Keratinocyte (primary cell): ENCODE results near the gene RAB8B. TPM values are rescaled to one million over a fixed set of nuclear protein-coding genes. Genes with fewer than 3 reads are reported as not detected.

ENCODE experiments used
- DNase-seq: peaks from one replicate; pipeline ENCODE4 v3.0.0-alpha.2; 2011; ENCODE audit warnings: low read depth, missing footprints, low spot score
- FAIRE-seq: peaks from 2 replicates; lab custom pipeline; 2011; peaks lifted over from hg19 to GRCh38; lab: Jason Lieb, UNC
- H2AFZ ChIP-seq: 2 replicates; pipeline ENCODE4 v1.6.0; 2012; ENCODE audit warnings: low read length, control low read depth, inconsistent platforms; ENCODE audit not compliant: control insufficient read depth
- H3K27ac ChIP-seq: 2 replicates; pipeline ENCODE4 v1.5.1; 2011; ENCODE audit warnings: low read length; ENCODE audit not compliant: control insufficient read depth, insufficient read depth
- H3K27me3 ChIP-seq: 3 replicates; pipeline ENCODE4 v1.6.0; 2011; ENCODE audit warnings: low read length; ENCODE audit not compliant: control insufficient read depth, insufficient read depth; ENCODE audit errors: extremely low read depth
- H3K36me3 ChIP-seq, 2 experiments: 2 replicates in 1 of 2; 3 replicates in 1 of 2; pipeline ENCODE4 v1.5.1; 2011; ENCODE audit warnings: low read length in 2 of 2, mild to moderate bottlenecking in 1 of 2; ENCODE audit not compliant: control insufficient read depth in 2 of 2, insufficient read depth in 2 of 2; ENCODE audit errors: extremely low read depth in 1 of 2
- H3K4me1 ChIP-seq: 3 replicates; pipeline ENCODE4 v1.5.1; 2011; ENCODE audit warnings: low read length; ENCODE audit not compliant: control insufficient read depth, insufficient read depth; ENCODE audit errors: extremely low read depth
- H3K4me2 ChIP-seq: 3 replicates; pipeline ENCODE4 v1.6.0; 2011; ENCODE audit warnings: low read depth, low read length; ENCODE audit not compliant: control insufficient read depth, insufficient read depth; ENCODE audit errors: extremely low read depth
- H3K4me3 ChIP-seq, 3 experiments: fragments of 200-600 bp in 1 of 3; sonication (generic) in 1 of 3; 2 replicates in 2 of 3; 3 replicates in 1 of 3; pipeline ENCODE4 v1.5.1; 2011 to 2016; ENCODE audit warnings: low read length in 3 of 3, mild to moderate bottlenecking in 3 of 3, control low read depth in 2 of 3, inconsistent platforms in 1 of 3, low read depth in 1 of 3, mixed read lengths in 1 of 3, mixed run types in 1 of 3, moderate library complexity in 1 of 3; ENCODE audit not compliant: control insufficient read depth in 2 of 3, insufficient read depth in 2 of 3; ENCODE audit errors: extremely low read depth in 1 of 3
- H3K79me2 ChIP-seq: 2 replicates; pipeline ENCODE4 v1.6.0; 2012; ENCODE audit warnings: low read length; ENCODE audit not compliant: control insufficient read depth, insufficient read depth
- H3K9ac ChIP-seq: 3 replicates; pipeline ENCODE4 v1.6.0; 2011; ENCODE audit warnings: low read length; ENCODE audit not compliant: control insufficient read depth, insufficient read depth; ENCODE audit errors: extremely low read depth
- H3K9me1 ChIP-seq: 3 replicates; pipeline ENCODE4 v1.6.0; 2011; ENCODE audit warnings: low read length; ENCODE audit not compliant: control insufficient read depth, insufficient read depth; ENCODE audit errors: extremely low read depth
- H3K9me3 ChIP-seq: 2 replicates; pipeline ENCODE4 v1.5.1; 2012; ENCODE audit warnings: low read depth, low read length; ENCODE audit not compliant: control insufficient read depth
- H4K20me1 ChIP-seq: 3 replicates; pipeline ENCODE4 v1.6.0; 2011; ENCODE audit warnings: low read length; ENCODE audit not compliant: control insufficient read depth, insufficient read depth; ENCODE audit errors: extremely low read depth
- EZH2 ChIP-seq: IDR thresholded peaks from one replicate; pipeline ENCODE4 v1.6.1; 2012; ENCODE audit warnings: inconsistent platforms, mild to moderate bottlenecking, low read length, moderate library complexity
- dilution Hi-C: fragments of 300-500 bp; cut with MboI; formaldehyde crosslinking; loops from one replicate; pipeline ENCODE4 v1.7.0; 2020; ENCODE audit warnings: low sequenced_read_pairs; ENCODE audit not compliant: extremely low pct_ligation_motif_present
- polyA plus RNA-seq, 5 experiments: library from polyadenylated mRNA; depleted of rRNA in 3 of 5; stranded (reverse) in 3 of 5; stranded (forward) in 1 of 5; unstranded in 1 of 5; fragments of >200 nt; gene quantifications; 1 replicate in 1 of 5; 2 replicates in 3 of 5; 3 replicates in 1 of 5; pipeline versions ENCODE4 v1.2.1 to v1.2.3, GENCODE V29; 2011 to 2012; ENCODE audit warnings: missing spikeins in 2 of 5, low read depth in 1 of 5, low replicate concordance in 1 of 5
- TF ChIP-seq, protein P1 (sequence below), 3 experiments: IDR thresholded peaks in 1 of 3; conservative IDR thresholded peaks in 1 of 3; optimal IDR thresholded peaks in 1 of 3; 2 replicates in 2 of 3; 3 replicates in 1 of 3; pipeline versions ENCODE3 to v1.5.1; 2011; ENCODE audit warnings: low read length in 3 of 3, mild to moderate bottlenecking in 3 of 3, moderate library complexity in 2 of 3, control low read depth in 1 of 3, inconsistent platforms in 1 of 3; ENCODE audit not compliant: insufficient read depth in 2 of 3; ENCODE audit errors: extremely low read depth in 1 of 3

RAB8B gene
- polyA plus RNA-seq, 1 donor (not counting 4 experiments of a cell fraction or from before 2014, with no cell fraction given): 31.2 TPM

- H3K9me3 ChIP-seq: no peaks in the 10 kb centered on the region
Observed at GRCh38 chr15:63287109-63287508, 97.7 kb downstream of the RAB8B start.

GRCh38 chr15:63288342-63288741, 98.9 kb downstream of the RAB8B start:
- peaks cover 0 to 9% of the 10 kb centered on the region in 2 experiments for H3K36me3 ChIP-seq
- no peaks in the 10 kb centered on the region for H3K9me1 ChIP-seq
- TF ChIP-seq EZH2: no peak
- TF ChIP-seq, protein P1, sequence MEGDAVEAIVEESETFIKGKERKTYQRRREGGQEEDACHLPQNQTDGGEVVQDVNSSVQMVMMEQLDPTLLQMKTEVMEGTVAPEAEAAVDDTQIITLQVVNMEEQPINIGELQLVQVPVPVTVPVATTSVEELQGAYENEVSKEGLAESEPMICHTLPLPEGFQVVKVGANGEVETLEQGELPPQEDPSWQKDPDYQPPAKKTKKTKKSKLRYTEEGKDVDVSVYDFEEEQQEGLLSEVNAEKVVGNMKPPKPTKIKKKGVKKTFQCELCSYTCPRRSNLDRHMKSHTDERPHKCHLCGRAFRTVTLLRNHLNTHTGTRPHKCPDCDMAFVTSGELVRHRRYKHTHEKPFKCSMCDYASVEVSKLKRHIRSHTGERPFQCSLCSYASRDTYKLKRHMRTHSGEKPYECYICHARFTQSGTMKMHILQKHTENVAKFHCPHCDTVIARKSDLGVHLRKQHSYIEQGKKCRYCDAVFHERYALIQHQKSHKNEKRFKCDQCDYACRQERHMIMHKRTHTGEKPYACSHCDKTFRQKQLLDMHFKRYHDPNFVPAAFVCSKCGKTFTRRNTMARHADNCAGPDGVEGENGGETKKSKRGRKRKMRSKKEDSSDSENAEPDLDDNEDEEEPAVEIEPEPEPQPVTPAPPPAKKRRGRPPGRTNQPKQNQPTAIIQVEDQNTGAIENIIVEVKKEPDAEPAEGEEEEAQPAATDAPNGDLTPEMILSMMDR (optimal IDR thresholded peaks at IDR 0.05 in 1 of 3, IDR thresholded peaks at IDR 0.05 in 1 of 3, conservative IDR thresholded peaks at IDR 0.05 in 1 of 3; ENCODE audit: extremely low read depth in 1 of 3, insufficient read depth in 2 of 3, low read length in 3 of 3): peak in 1 of 3 experiments; percentile 7
- no peak overlapping the region for H3K4me3 ChIP-seq
- DNase-seq (no peak), FAIRE-seq (peak; percentile 13)
- H3K27ac ChIP-seq: no peak overlapping the region
- no peak overlapping the region for H3K9ac ChIP-seq
- H3K79me2 ChIP-seq: no peaks in the 10 kb centered on the region
- H3K27me3 ChIP-seq: no peaks in the 10 kb centered on the region
- H4K20me1 ChIP-seq: no peaks in the 10 kb centered on the region
- H3K4me1 ChIP-seq: peaks cover 8% of the 10 kb centered on the region
- H3K9me3 ChIP-seq: no peaks in the 10 kb centered on the region
- dilution Hi-C loops: no loop called here
- no peak overlapping the region for H2AFZ ChIP-seq
- H3K4me2 ChIP-seq: no peak overlapping the region

More at GRCh38 chr15:63287109-63287508, 97.7 kb downstream of the RAB8B start:
- Histone ChIP-seq H3K9me1 (no peaks in the 10 kb centered on the region), H2AFZ (no peak overlapping the region), H3K9ac (no peak overlapping the region), H3K4me2 (no peak overlapping the region), H4K20me1 (no peaks in the 10 kb centered on the region), H3K36me3 (peaks cover 0 to 9% of the 10 kb centered on the region in 2 experiments), H3K4me1 (peaks cover 8% of the 10 kb centered on the region), H3K79me2 (no peaks in the 10 kb centered on the region), H3K27ac (no peak overlapping the region), H3K27me3 (no peaks in the 10 kb centered on the region), H3K4me3 (no peak overlapping the region)
- no peak for DNase-seq
- no peak for FAIRE-seq
- TF ChIP-seq, protein P1 (optimal IDR thresholded peaks at IDR 0.05 in 1 of 3, IDR thresholded peaks at IDR 0.05 in 1 of 3, conservative IDR thresholded peaks at IDR 0.05 in 1 of 3; ENCODE audit: extremely low read depth in 1 of 3, insufficient read depth in 2 of 3, low read length in 3 of 3): no peak
- no peak for TF ChIP-seq EZH2
- dilution Hi-C loops: no loop called here
